HEK293T (cell line): ENCODE data around the gene ASS1.
A peak's percentile ranks its signal among the peaks of the same experiment; 100 is the strongest.

ENCODE experiments used
- CTCF ChIA-PET: fragments of 350-600 bp; formaldehyde crosslinking; extraction: SDS; loops from one replicate; lab custom pipeline; 2021; ENCODE audit warnings: antibody characterized with exemption, inconsistent platforms; lab: Yijun Ruan, JAX
- POLR2A ChIA-PET: fragments of 350-600 bp; formaldehyde crosslinking; extraction: SDS; loops from one replicate; lab custom pipeline; 2020; ENCODE audit warnings: antibody characterized with exemption, inconsistent platforms; lab: Yijun Ruan, JAX
- DNase-seq: peaks from one replicate; pipeline ENCODE4 v3.0.0; 2012; ENCODE audit warnings: mixed read lengths; ENCODE audit errors: extremely low spot score
- ARNT ChIP-seq: fragments of 450-650 bp; IDR thresholded peaks from 2 replicates; pipeline ENCODE4 v1.6.1; 2017; ENCODE audit warnings: mild to moderate bottlenecking
- BHLHE40 ChIP-seq: fragments of 450-650 bp; IDR thresholded peaks from 2 replicates; pipeline ENCODE4 v1.6.1; 2016; ENCODE audit warnings: mild to moderate bottlenecking, moderate library complexity, borderline replicate concordance
- CTBP1 ChIP-seq: fragments of 450-650 bp; IDR thresholded peaks from 2 replicates; pipeline ENCODE4 v1.6.1; 2016; ENCODE audit warnings: borderline replicate concordance
- ELF4 ChIP-seq: fragments of 450-650 bp; IDR thresholded peaks from 2 replicates; pipeline ENCODE4 v1.6.1; 2017; ENCODE audit warnings: antibody characterized with exemption
- FOXA1 ChIP-seq: fragments of 450-650 bp; IDR thresholded peaks from 2 replicates; pipeline ENCODE4 v1.6.1; 2016; ENCODE audit warnings: mild to moderate bottlenecking
- FOXK2 ChIP-seq: fragments of 450-650 bp; IDR thresholded peaks from 2 replicates; pipeline ENCODE4 v1.6.1; 2016; ENCODE audit warnings: mild to moderate bottlenecking
- FOXM1 ChIP-seq: fragments of 450-650 bp; IDR thresholded peaks from 2 replicates; pipeline ENCODE4 v1.6.1; 2017; ENCODE audit warnings: mild to moderate bottlenecking, borderline replicate concordance
- HDGF ChIP-seq: fragments of 450-650 bp; IDR thresholded peaks from 2 replicates; pipeline ENCODE4 v1.6.1; 2017; ENCODE audit warnings: antibody characterized with exemption, borderline replicate concordance
- L3MBTL2 ChIP-seq: fragments of 450-650 bp; conservative IDR thresholded peaks from 2 replicates; pipeline ENCODE4 v1.6.1; 2016; ENCODE audit warnings: mild to moderate bottlenecking
- LEF1 ChIP-seq: fragments of 450-650 bp; IDR thresholded peaks from 2 replicates; pipeline ENCODE4 v1.6.1; 2017; ENCODE audit warnings: mild to moderate bottlenecking, borderline replicate concordance
- NFRKB ChIP-seq: fragments of 450-650 bp; IDR thresholded peaks from 2 replicates; pipeline ENCODE4 v1.6.1; 2016; ENCODE audit warnings: mild to moderate bottlenecking, moderate library complexity
- SP1 ChIP-seq: fragments of 450-650 bp; IDR thresholded peaks from 2 replicates; pipeline ENCODE4 v1.6.1; 2017
- SUZ12 ChIP-seq: fragments of 450-650 bp; IDR thresholded peaks from 2 replicates; pipeline ENCODE4 v1.6.1; 2016; ENCODE audit warnings: mild to moderate bottlenecking
- TARDBP ChIP-seq: fragments of 450-650 bp; IDR thresholded peaks from 2 replicates; pipeline ENCODE4 v1.6.1; 2016
- ZNF384 ChIP-seq: fragments of 450-650 bp; IDR thresholded peaks from 2 replicates; pipeline ENCODE4 v1.6.1; 2016
- TF ChIP-seq, protein P1 (sequence below): fragments of 450-650 bp; IDR thresholded peaks from 2 replicates; pipeline ENCODE4 v1.6.1; 2016

The ASS1 gene

DNA sequence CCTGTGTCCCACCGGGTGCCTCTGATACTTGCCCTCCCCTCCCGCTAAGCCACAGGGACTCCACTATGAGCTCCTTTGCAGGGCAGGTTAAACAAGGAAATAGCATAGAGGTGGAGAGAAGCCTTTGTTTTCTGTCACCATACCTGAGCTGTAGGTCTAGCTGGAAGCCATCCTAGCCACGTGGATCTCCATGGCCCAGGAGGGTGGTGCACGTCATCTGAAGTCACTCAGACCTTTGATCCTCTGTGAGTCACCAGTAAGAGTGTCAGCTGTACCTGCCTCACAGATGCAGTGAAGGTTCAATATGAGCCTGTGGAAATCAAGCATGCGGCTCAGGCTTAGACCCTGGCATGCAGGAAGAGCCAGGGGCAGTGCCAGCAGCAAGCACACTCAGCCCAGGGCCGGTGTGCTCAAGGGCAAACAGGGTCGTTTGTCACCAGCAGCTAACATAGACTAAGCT is 55.1 kb downstream of the ASS1 start:
- POLR2A ChIA-PET = interaction anchor here (0.7 kb wide), 1 partner anchor 191 kb away, joined by 4 read pairs; no protein-coding TSS in a partner anchor
- no peak for DNase-seq
- TF ChIP-seq ARNT (no peak), ZNF384 (no peak), FOXK2 (no peak), SUZ12 (no peak), HDGF (no peak), TARDBP (no peak), SP1 (no peak), NFRKB (no peak), BHLHE40 (no peak), FOXA1 (no peak), ELF4 (no peak), L3MBTL2 (no peak), FOXM1 (no peak), LEF1 (no peak), CTBP1 (no peak)
- TF ChIP-seq, protein P1, sequence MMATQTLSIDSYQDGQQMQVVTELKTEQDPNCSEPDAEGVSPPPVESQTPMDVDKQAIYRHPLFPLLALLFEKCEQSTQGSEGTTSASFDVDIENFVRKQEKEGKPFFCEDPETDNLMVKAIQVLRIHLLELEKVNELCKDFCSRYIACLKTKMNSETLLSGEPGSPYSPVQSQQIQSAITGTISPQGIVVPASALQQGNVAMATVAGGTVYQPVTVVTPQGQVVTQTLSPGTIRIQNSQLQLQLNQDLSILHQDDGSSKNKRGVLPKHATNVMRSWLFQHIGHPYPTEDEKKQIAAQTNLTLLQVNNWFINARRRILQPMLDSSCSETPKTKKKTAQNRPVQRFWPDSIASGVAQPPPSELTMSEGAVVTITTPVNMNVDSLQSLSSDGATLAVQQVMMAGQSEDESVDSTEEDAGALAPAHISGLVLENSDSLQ = no peak
- CTCF ChIA-PET = interaction anchor here (0.7 kb wide), 1 partner anchor 9 kb away, joined by 3 read pairs; no protein-coding TSS in a partner anchor

DNA sequence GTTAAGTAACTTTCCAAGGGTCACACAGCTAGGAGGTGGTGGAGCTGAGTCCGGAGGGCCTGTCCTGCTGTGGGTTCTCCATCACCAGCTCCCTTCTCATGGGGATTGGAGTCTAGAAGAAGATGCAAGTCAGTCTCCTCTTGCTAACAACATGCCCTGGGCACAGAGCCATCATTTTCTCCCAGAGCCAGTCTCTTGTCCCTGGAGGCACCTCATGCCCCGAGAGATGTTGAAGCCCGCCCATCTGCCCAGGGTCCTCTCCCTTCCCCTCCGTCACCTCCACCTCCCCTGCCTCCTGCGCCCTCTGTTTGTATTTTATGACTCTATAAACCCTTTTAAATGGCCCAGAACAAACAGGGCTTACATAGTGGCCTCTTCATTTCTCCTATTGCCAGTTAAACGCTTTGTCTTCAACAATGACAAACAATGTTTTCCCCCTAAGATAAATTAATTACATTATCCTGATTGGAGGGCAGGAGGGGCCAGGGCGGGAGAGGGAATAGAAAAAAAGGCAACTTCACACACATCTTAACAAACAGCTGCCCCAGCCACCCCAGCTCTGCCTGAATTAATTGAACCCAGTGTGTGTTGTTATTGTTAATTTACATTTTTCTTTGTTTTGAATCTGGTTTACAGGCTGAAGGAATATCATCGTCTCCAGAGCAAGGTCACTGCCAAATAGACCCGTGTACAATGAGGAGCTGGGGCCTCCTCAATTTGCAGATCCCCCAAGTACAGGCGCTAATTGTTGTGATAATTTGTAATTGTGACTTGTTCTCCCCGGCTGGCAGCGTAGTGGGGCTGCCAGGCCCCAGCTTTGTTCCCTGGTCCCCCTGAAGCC is 55.8 kb downstream of the ASS1 start:
- DNase-seq = no peak
- ChIA-PET POLR2A (interaction anchor here (0.6 to 0.7 kb wide), 2 partner anchors 20 to 190 kb away, joined by 3 to 4 read pairs; no protein-coding TSS in a partner anchor), CTCF (interaction anchor here (0.7 kb wide), 1 partner anchor 10 kb away, joined by 3 read pairs; no protein-coding TSS in a partner anchor)
- no peak for TF ChIP-seq BHLHE40
- no peak for TF ChIP-seq L3MBTL2
- TF ChIP-seq, protein P1 = no peak

DNA sequence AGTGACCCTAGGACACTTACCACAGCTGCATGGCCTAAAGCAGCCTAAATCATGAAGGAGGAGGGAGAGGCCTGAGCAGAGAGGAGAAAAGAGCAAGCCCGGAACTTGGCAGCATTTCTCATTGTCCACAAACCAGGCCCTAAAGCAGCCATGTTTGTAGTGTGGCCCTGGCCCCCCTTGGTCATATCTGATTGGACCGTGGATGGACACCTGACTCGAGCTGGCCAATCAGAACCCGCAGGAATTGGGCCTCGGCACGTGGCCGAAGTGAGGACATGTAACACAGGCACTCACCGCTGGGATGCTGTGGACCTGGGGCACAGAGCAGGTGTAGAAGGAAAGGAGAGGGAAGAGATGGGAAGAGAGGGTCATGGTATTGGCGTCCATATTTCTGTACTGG is 56.9 kb downstream of the ASS1 start:
- DNase-seq = no peak
- TF ChIP-seq HDGF = no peak
- TF ChIP-seq TARDBP = no peak
- no peak for TF ChIP-seq BHLHE40
- TF ChIP-seq FOXA1 = no peak
- TF ChIP-seq L3MBTL2 = 0 out of 2 replicates have a peak, but pooled peaks have one; percentile 22
- TF ChIP-seq LEF1 = no peak
- no peak for TF ChIP-seq ZNF384
- ChIA-PET CTCF (no interaction called here), POLR2A (interaction anchor here (1.1 kb wide), 1 partner anchor 9 kb away, joined by 3 read pairs; no protein-coding TSS in a partner anchor)

DNA sequence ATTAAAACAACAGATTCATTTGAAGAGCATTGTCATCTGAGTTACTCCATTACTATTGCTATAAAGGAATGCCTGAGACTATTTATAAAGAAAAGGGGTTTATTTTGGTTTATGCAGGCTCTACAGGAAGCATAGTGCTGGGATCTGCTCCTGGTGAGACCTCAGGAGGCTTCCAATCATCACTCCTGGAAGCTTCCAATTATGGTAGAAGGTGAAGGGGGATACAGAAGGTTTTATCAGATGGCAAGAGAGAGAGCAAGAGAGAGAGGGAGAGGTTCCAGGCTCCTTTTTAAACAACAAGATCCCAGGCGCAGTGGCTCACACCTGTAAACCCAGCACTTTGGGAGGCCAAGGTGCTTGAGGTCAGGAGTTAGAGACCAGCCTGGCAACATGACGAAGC is 63.5 kb downstream of the ASS1 start:
- ChIA-PET POLR2A (no interaction called here), CTCF (no interaction called here)
- no peak for DNase-seq
- no peak for TF ChIP-seq CTBP1
- no peak for TF ChIP-seq LEF1
- TF ChIP-seq, protein P1 = no peak
- TF ChIP-seq ELF4 = no peak
- no peak for TF ChIP-seq FOXM1
- TF ChIP-seq FOXA1 = no peak
- no peak for TF ChIP-seq FOXK2
- TF ChIP-seq HDGF = no peak
- no peak for TF ChIP-seq ARNT
- TF ChIP-seq ZNF384 = no peak
- no peak for TF ChIP-seq L3MBTL2
- TF ChIP-seq TARDBP = no peak
- no peak for TF ChIP-seq NFRKB
- TF ChIP-seq SP1 = no peak
- TF ChIP-seq SUZ12 = no peak
- TF ChIP-seq BHLHE40 = no peak

DNA sequence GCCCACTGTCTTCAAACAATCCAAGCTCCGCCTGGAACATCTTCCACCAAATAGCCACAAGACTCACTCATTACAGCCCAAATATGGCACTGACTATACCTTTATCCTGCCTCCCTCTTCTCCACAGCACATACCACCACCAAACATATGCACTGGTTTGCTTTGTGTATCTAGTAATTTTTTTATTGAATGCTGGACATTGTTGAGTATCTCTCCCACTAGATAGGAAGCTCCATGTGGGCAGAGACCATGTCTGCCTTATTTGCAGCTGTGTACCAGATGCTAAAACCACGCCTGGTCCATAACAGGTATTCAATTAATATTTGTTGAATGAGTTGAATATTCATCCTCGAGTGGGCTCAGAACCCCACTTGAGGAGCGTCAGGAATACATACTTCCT is 67.4 kb downstream of the ASS1 start:
- ChIA-PET CTCF (no interaction called here), POLR2A (no interaction called here)
- DNase-seq = no peak
- no peak for TF ChIP-seq ZNF384
- no peak for TF ChIP-seq BHLHE40
- TF ChIP-seq LEF1 = no peak
- TF ChIP-seq TARDBP = no peak
- no peak for TF ChIP-seq FOXM1
- no peak for TF ChIP-seq CTBP1
- no peak for TF ChIP-seq L3MBTL2
- no peak for TF ChIP-seq ELF4
- TF ChIP-seq FOXK2 = no peak
- no peak for TF ChIP-seq ARNT
- TF ChIP-seq FOXA1 = no peak
- no peak for TF ChIP-seq NFRKB
- no peak for TF ChIP-seq HDGF
- no peak for TF ChIP-seq SP1
- TF ChIP-seq, protein P1 = no peak
